ENCODE results near the gene RWDD1.

The RWDD1 gene

GRCh38 chr6:116570856-116571682 lies at the start of gene RWDD1:
TSS of gene RWDD1 (plus strand) at chr6:116571504. CDS start at chr6:116571583, 79 bp downstream.
- DNase-seq: peak; percentile 97

- DNase-seq: no peak
These were observed 48.4 kb upstream of the RWDD1 start for GRCh38 chr6:116522896-116523295.

- DNase-seq: no peak
These were observed 47.1 kb upstream of the RWDD1 start for GRCh38 chr6:116524236-116524635.

GRCh38 chr6:116528133-116528532 lies 43.2 kb upstream of the RWDD1 start:
- no peak for DNase-seq

GRCh38 chr6:116528780-116529179 lies 42.5 kb upstream of the RWDD1 start:
- no peak for DNase-seq

GRCh38 chr6:116529466-116530290 lies 41.6 kb upstream of the RWDD1 start:
- no peak for DNase-seq

GRCh38 chr6:116530436-116530835 lies 40.9 kb upstream of the RWDD1 start:
- DNase-seq: no peak

- peak; percentile 70 for DNase-seq
These were observed 39.4 kb upstream of the RWDD1 start for GRCh38 chr6:116531675-116532570.

- no peak for DNase-seq
These were observed 37.9 kb upstream of the RWDD1 start for GRCh38 chr6:116533233-116533957.

GRCh38 chr6:116535109-116535508 lies 36.2 kb upstream of the RWDD1 start:
- DNase-seq: no peak

- DNase-seq: no peak
These were observed 35.1 kb upstream of the RWDD1 start for GRCh38 chr6:116536216-116536621.

- DNase-seq: no peak
These were observed 28.9 kb upstream of the RWDD1 start for GRCh38 chr6:116542426-116542825.

GRCh38 chr6:116543149-116543548 lies 28.2 kb upstream of the RWDD1 start:
- DNase-seq: no peak

GRCh38 chr6:116545651-116546050 lies 25.7 kb upstream of the RWDD1 start, which contains the start of gene TRAPPC3L:
TSS of gene TRAPPC3L (minus strand) at chr6:116545684. CDS start at chr6:116545514, 170 bp downstream.
- DNase-seq: no peak

GRCh38 chr6:116547358-116547757 lies 23.9 kb upstream of the RWDD1 start:
- DNase-seq: no peak

GRCh38 chr6:116550796-116551195 lies 20.5 kb upstream of the RWDD1 start:
- no peak for DNase-seq

GRCh38 chr6:116553451-116553850 lies 17.9 kb upstream of the RWDD1 start, which contains the start of gene CALHM4:
TSS of gene CALHM4 (plus strand) at chr6:116553751. CDS start at chr6:116553794, 43 bp downstream.
- DNase-seq: no peak

GRCh38 chr6:116556065-116556464 lies 15.2 kb upstream of the RWDD1 start:
- DNase-seq: no peak

- no peak for DNase-seq
These were observed 14.4 kb upstream of the RWDD1 start for GRCh38 chr6:116556814-116557415.

- DNase-seq: no peak
These were observed 13.4 kb upstream of the RWDD1 start for GRCh38 chr6:116557893-116558292.

GRCh38 chr6:116560130-116560529 lies 11.2 kb upstream of the RWDD1 start:
- DNase-seq: no peak

All from stimulated activated CD8-positive, alpha-beta memory T cell treated with anti-CD3 and anti-CD28 coated beads, Interleukin-4, amount 100 ng/mL, for 48 hours (primary cell).